GM18505 (cell line): ENCODE measurements around the gene CA12.

ENCODE experiments used
- ATAC-seq: cut with Tn5 transposase; IDR thresholded peaks from one replicate; pipeline ENCODE4 v1.9.1; 2021; ENCODE audit not compliant: unreplicated experiment
- POLR2A ChIP-seq: IDR thresholded peaks from 4 replicates; pipeline ENCODE4 v1.6.1; 2011; ENCODE audit warnings: borderline replicate concordance; ENCODE audit not compliant: insufficient read depth, insufficient read length; ENCODE audit errors: extremely low read depth

The CA12 gene

DNA sequence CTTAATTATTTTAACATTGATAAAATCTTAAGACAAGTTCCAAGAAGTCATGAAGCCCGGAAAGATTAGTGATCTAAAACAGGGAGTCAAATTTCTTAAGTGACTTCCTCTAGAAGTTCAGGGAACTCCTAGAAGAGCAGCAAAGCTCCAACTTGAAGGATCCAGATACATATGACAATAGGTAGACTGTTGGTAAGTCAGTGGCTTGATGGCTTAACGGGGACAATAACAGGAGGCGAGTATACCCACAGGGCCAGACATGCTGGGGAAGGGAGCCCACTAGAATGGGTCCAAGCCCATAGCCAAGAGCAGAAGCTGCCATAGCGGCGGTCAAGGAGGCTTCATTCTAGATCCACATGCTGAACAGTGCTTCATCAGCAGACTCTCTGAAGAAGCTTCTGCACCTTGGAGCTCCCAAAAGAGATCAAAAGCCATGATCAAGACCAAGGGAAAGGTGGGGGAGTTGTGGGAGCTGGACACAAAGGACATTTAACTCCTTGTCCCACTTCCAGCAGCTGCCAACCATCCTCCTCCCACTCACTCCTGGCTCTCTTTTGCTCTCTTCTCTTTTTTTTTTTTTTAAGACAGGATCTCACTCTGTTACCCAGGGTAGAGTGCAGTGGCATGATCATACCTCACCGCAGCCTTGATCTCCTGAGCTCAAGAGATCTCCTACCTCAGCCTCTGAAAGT is 10.2 kb upstream of the CA12 start:
- ATAC-seq, result no peak
- TF ChIP-seq POLR2A, result no peak

DNA sequence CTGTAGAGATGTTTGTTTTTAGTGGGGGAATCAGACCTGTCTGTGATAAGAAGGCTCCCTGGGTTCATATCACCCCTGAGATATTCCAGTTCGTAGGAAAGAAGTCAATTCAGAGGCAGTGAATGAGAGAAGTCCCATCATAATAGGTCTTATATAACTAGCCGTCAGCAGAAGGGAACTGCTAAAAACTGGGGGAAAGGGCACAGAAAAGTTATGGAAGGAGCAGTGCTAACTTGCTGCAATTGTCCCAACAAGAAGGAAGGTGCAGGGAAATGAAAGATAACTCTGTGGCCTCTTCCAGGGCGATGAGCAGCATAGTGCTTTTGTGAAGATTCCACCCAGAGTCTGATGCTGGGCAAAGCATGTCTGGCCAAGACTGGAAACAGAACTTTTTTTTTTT is 9.0 kb upstream of the CA12 start:
- ATAC-seq, result no peak
- no peak for TF ChIP-seq POLR2A

DNA sequence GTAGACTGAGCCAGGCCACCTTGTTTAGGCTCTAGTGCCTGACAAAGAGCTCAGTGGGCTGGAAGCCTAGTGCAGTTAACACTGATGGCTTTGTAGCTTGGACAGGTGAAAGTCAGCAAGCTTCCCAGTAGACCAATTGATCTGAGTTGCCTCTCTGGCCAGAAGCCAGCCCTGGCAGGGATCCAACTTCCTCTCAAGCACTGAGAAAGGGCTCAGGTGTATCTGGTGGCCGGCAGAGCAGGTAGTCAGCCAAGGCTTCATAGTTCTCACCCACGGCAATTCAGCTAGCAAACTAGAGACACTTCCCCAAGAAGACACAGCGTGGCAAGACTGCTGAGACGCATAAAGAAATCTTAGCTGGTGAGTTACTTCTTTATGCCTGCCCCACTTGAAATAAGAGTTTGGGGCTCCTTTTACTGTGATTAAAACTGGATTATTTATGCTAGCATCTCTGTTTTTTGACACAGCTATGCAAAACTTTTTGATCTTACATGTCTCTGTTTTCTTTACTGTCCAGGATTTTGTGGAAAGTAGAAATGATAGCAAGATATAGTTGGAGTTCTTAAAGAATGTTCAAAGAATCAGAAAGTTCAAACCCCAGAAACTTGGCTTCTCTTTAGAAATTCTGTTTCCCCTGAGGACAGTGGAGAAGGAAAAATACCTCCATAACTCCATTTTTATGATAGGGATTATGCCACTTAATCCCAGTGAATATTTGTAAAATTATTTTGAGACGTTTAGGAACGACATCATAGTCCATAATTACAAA is 8.4 kb upstream of the CA12 start:
- ATAC-seq, result no peak
- TF ChIP-seq POLR2A, result no peak

DNA sequence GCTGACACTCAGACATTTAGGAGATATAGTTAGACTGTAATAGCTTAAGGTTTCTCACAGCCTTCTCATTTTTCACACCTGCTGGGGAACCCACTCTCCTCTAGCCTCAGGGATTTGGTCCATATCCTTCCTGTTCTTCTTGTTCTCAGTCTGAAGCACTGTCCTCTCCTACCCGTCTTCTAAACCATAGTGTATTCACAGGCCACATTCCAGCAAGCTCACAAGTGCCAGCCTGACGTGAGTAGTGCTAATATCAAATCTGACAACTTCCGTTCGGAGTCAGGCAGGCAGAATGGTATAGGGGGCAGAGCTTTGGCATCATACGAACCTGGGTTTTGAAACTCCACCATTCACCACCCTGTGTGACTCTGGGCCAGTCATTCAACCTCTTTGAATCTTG is 6.9 kb upstream of the CA12 start:
- TF ChIP-seq POLR2A, result no peak
- no peak for ATAC-seq

DNA sequence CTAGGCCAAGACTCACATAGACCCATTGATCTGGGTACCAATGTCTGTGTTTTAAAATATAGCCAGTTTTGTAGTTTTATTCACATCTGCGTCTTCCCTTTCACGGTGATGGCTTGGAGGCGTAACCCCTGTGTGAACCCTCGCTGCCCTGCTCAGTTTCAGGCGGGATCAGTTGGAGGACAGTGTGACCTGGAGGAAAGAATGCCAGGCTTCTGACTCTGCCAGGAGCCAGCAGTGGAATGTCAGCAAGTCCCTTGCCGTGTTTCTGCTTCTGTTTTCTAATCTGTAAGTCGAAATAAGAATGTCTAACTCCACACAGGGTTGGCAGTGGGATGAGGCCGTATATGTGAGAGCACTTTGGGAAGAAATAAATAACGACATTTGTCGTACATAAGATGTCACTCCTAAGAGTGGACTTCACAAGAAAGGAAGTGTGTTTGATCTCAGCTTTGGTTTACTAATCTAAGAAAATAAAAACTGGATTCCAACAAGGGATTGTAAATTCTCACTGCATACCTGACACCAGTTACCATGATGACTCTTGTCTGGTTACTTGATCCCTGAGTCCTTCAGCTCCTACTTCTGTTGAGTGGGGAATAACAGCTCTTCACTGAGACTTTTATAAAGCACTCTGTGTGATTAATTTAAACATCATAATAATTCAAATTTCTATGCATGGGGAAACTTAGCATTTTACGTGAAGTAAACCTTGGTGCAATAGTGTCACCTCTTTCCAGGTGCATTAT is 6.3 kb upstream of the CA12 start:
- TF ChIP-seq POLR2A, result no peak
- no peak for ATAC-seq

DNA sequence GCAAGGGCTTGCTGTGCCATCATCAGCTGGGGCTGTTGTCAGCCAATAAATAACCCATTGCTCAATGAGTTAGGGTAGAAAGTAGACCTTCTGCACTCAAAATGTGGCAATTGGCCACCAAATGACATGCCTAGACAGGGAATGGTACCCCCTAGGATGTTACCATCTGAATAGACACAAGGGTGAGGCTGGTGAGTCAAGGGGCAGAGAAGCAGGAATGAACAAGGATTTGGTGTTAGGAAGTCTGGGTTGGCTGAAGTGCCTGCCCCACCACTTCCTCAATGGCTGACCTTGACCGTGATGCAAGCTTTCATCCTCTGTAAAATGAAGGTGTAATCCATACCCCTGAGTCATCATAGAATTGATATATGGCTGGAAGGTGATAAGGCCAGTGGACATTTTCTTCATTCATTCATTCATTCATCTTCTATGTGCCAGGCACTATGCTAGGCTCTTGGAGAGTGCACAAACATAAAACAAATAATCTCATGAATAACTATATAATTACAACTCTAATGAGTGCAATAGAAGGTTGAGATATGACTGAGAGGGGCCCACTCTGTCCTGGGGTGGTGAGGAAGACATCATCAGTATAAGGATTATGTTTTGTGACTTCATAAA is 4.4 kb upstream of the CA12 start:
- no peak for ATAC-seq
- no peak for TF ChIP-seq POLR2A

DNA sequence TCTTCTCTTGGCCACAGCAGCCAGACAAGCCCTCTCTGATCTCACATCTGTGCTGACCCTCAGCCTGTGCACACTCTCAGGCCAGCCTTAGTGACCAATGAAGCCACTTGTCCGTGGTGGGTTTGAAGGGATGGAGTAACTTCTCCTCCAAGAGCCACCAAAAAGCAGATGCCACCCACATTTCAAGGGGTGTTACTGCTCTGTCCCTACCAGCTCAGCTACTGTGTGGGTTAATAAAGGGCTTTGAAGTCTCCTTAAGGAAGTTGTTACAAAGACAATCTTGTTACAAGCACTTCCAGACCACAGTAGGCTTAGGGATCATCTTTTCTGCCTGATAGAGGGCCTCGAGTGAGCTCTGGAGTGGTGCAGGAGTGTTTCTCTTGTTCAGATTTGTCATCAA is 3.3 kb upstream of the CA12 start:
- TF ChIP-seq POLR2A, result no peak

DNA sequence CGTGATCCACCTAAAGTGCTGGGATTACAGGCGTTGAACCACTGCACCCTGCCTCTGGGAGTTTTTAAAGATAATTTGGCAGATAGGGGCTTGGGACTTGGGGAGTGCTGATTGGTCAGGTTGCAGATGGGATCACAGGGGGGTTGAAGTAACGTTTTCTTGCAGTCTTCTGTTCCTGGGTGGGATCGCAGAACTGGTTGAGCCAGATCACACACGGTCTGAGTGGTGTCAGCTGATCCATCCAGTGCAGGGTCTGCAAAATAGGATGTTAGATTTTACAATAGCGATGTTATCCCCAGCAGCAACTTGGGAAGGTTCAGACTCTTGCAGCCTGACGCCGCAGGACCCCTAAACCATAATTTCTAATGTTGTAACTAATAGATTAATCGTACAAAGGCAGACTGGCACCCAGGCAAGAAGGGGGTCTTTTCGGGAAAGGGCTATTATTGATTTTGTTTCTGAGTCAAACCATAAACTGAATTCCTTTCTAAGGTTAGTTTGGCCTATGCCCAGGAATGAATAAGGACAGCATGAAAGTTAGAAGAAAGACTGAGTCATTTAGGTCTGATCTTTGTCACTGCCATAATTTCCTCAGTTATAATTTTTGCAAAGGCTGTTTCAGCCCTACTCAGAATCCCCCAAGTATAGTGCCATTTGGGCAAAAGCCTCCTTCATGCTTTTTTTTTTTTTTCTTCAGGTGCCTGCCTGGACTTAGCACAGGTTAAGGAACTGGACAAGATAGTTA is 1.5 kb upstream of the CA12 start:
- ATAC-seq, result no peak
- TF ChIP-seq POLR2A, result no peak

More for the DNA sequence above, 3.3 kb upstream of the CA12 start:
- no peak for ATAC-seq

DNA sequence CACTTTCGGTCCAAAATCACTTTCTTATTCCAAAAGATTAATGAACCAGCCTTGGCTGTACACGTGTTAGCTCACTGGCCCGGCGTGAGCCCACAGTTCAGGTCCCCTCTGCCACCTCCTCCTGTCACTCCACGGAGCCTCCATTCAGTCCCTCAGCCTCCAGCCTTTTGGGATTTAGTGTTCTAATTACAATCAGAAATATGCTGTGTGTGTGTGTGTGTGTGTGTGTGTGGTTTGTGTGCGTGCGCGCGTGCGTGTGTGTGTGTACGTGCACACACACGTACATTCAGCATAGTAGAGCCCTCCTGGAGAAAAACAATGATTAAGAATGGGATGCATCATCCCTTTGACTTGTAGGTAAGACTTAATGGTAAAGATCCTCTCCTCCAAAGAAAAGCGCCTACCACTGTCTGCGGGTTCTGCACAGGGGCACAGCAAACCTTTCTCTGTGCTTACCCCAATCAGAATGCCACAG is 801 bp downstream of the CA12 start:
- no peak for ATAC-seq
- TF ChIP-seq POLR2A, result no peak

DNA sequence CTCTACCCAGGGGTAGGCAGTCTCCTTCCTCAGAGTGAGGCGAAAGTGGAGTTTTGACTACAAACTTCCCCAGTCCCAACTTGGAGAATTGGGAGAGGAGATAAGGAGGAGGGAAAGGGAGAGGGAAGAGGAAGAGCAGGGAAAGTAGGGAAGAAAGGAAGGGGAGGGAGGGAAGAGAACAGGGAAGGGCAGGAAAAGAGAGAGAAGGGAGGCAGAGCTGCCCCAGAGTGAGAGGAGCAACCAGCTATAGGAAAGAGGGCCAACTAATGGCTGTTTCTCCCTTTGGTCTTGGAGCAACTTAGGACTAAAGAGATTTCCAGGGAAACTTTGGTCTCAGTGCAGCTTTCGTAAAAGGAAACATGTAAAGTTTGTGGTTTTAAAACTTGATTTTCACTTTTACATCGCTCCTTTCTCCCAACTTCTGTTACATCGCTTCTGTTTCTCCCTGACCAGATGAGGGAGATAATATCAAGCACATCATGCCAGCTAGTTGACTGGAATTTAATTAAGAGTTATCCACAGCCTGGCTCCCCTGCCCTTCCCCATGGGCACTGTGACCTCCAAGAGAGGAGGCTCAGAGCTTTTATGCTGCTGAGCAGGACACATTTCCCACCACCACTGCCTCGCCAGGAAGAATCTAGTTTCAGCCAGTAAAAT is 1.4 kb downstream of the CA12 start:
- ATAC-seq, result no peak
- no peak for TF ChIP-seq POLR2A

DNA sequence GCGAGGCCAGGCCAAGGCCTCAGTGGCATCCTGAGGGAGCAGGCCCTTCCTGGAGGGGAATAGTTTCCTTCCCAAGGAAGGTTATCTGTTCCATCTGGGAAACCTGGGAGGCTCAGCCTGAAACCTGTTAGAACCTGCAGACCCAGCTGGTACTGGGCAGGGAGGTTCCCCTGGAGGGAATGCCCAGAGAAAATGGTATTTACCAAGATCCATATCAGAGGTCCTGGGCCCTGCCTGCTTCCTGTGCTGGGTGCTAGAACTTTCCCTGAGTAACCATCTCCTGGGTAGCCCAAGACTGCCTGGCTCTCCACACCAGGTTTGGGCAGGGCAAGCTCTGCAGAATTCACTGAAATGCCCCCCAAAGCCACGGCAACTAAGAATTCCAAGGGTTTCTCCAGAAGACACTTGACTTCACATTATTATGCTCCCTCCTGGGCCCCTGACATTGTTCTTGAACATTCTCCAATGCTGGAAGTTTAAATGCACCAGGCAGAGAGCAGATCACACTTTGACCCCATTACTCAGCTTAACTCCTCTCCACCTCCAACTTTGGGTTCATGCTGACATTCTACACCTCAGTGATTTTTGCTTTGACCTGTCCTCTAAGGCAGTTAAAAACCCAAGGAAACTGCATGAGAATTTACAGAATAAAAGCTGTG is 2.0 kb downstream of the CA12 start:
- TF ChIP-seq POLR2A, result no peak
- no peak for ATAC-seq

DNA sequence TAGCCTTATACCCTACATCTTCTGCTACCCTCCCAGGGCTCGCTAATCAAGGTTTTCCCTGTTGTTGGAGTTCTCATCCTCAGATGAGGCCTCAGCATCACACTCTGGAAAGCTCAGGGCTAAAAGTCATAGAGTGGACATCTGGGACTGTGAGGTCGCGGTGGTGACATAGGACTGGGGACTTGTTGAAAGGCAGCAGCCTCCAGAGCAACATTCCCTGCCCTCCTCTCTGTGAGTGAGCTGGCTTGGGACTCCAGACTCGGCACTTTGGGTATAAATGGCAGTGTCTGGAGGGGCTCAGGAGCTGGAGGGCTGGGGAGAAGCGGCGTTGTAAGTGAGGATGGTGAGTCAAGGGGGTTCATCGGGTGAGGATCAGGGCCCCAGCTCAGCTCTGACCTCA is 2.7 kb downstream of the CA12 start:
- no peak for ATAC-seq
- no peak for TF ChIP-seq POLR2A

DNA sequence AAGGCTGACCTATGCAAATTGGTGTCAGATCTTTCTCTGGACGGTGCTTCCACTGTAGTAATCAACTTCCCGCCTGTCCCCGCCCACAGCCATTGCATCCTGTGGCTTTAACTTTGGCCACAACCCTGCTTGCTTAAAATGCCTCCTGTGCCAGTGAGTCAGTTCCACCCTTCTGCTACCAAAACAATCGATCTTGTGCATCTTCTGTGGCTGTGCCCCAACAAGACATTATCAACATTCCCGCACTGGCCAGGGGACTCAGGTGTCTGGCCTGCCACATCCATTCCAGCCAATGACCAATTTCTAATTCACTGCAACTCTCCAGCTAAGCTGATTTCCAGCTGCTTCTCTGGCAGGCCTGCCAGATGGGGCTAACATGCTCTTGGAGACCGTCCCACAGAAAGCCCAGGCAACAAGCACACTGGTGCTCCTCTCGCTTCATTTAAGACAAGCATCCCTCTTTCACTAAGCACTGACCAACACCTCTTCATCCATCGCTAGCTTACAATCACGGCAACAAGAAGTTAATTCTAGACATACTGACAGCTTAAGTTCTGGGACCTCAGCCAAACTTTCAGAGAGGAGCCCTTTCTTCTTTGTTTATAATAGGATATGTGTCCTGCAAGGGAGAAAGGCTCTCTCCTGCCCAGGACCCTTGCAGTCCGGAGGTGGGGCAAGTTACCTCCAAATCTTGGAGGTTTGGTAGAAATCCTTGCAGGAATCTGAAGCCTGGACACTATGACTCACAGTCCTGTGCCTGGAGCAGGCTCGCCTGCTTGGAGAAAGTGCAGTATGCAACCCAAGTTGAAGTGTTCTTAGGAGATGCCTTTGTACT is 6.7 kb downstream of the CA12 start:
- TF ChIP-seq POLR2A, result no peak
- ATAC-seq, result no peak
